GM19468 (cell line): ENCODE data around the gene OR8U1.
"Not testable (repeated sequence)": the region's sequence is repeated elsewhere in the genome, so short reads cannot be mapped to it uniquely, and the experiment has no call there.

Source experiments
- ATAC-seq: cut with Tn5 transposase; IDR thresholded peaks from one replicate; pipeline ENCODE4 v1.9.1; 2021; ENCODE audit warnings: mild to moderate bottlenecking, moderate library complexity, moderate number of reproducible peaks; ENCODE audit not compliant: unreplicated experiment; ENCODE audit errors: extremely low read depth

OR8U1 gene

DNA sequence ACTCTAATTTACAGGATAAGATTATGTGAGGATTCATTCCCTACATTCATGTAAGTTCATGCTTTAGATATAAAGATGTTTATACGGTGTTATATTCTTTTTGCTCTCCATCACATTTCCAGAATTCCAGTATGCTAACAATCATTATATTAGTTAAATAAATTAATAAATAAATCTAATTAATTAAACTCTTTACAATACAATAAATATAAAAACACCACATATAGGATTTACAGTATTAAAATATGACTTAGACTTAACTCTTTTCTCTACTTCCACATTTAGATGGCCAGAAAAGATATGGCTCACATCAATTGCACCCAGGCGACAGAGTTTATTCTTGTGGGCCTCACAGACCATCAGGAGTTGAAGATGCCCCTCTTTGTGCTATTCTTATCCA is at the start of gene OR8U1:
TSS of gene OR8U1 (plus strand) at position 301 of the 400 bp plus-strand sequence. CDS start at position 301, 0 bp downstream.
- no peak for ATAC-seq

DNA sequence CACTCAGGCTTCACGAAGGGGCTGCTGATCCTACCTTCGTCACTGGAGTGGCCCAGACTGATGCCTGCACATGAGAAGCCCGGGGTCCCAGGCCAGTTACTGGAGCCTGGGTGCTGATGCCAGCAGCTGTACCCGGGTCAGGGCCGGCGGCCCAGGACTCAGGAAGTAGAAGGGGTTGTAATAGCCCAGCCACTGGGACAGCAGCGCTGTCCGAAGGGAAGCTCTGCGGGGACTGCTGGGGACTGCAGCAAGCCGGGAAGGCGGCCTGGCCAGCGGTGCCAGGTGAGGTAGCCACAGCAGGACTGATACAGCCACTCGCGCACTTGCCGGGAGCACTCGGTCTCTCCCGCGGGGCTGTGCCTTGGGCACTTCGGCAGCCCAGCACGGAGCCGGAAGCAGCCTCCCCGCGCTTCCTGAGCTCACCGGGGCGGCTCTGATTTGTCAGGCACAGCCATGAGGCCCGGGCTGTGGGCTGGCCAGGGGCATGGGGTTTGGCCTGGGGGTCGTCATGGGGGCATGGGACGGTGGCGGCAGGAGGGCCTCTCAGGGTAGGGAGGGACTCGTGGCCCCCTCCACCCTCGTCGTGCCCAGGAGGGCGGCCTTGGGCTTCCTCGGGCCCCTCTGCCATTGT is 43.4 kb upstream of the OR8U1 start:
- ATAC-seq, result no peak

- ATAC-seq, result no peak
These were observed 42.3 kb upstream of the OR8U1 start for GRCh38 chr11:56333156-56333555.

- ATAC-seq, result no peak
These were observed 35.1 kb upstream of the OR8U1 start for GRCh38 chr11:56340289-56340688.

- no peak for ATAC-seq
These were observed 29.7 kb upstream of the OR8U1 start, which contains the start of gene OR8K1 for GRCh38 chr11:56345739-56346138. Gene OR8K1 (plus strand): TSS chr11:56346039. CDS start chr11:56346039, 0 bp downstream.

DNA sequence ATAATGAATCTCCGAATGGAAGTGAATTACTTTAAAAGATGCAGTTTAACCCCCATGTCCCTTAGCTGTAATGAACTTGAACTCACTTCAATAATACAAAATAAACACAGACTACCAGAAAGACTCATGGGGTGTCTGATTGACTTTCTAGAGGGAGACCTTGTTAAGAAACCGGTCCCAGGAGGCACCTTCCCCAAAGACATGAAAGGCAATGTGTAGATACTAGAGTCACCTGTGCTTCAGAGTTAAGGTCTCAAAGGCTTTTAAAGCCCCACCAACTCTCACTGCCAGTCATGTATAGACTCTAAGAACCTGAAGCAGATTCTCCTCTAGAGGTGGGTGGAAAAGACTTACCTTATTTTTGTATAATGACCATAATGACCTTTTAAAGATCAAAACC is 21.4 kb upstream of the OR8U1 start, which contains the start of gene OR8J1:
TSS of gene OR8J1 (plus strand) at position 301 of the 400 bp plus-strand sequence. CDS start 5,956 bp downstream, outside the sequence.
- ATAC-seq, result no peak

DNA sequence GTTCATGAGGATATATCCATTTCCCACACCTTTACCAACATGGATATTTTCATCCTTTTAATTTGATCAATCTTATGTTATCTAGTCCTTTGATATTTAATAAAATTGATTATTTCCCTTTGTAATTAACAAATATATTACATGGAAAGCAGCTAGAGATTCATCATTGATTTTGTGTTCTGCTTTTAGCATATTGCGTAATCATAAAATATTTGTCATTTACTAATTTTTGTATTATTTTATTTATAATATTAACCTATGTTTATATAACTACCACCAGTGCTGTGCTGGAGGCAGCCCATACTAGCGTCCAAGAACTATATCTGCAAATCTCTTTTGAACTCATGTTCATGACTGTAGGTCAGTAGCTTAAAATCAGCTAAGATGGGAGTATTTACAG is 4.7 kb downstream of the OR8U1 start:
- ATAC-seq, result no peak

- ATAC-seq, result no peak
These were observed 19.0 kb downstream of the OR8U1 start for GRCh38 chr11:56394381-56394780.

DNA sequence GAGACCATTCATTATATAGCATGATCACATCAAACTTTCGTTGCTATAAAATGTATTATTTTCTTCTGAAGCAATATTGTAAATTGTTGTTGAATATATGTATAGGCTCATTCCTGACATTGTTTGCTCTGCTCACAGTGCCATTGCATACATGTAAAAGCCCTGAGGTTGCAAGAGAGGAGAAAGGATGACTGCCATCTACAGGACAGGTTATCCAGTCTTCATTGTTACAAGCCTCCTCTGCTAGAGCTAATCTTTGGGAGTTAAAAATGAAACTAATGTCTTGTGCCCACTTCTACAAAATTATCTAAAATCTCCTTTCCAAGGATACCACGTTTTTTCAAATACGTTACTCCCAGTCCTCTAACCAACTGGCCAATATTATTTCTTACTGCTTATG is 20.6 kb downstream of the OR8U1 start:
- ATAC-seq, result no peak

DNA sequence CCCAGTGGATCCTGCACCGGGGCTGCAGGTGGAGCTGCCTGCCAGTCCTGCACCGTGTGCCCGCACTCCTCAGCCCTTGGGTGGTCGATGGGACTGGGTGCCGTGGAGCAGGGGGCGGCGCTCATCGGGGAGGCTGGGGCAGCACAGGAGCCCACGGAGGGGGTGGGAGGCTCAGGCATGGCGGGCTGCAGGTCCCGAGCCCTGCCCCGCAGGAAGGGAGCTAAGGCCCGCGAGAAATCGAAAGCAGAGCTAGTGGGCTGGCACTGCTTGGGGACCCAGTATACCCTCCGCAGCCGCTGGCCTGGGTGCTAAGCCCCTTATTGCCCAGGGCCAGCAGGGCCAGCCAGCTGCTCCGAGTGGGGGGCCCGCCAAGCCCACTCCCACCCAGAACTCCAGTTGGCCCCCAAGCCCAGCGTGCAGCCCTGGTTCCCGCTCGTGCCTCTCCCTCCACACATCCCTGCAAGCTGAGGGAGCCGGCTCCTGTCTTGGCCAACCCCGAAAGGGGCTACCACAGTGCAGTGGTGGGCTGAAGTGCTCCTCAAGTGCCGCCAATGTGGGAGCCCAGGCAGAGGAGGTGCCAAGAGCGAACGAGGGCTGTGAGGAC is 26.5 kb downstream of the OR8U1 start:
- ATAC-seq, result not testable (repeated sequence)

DNA sequence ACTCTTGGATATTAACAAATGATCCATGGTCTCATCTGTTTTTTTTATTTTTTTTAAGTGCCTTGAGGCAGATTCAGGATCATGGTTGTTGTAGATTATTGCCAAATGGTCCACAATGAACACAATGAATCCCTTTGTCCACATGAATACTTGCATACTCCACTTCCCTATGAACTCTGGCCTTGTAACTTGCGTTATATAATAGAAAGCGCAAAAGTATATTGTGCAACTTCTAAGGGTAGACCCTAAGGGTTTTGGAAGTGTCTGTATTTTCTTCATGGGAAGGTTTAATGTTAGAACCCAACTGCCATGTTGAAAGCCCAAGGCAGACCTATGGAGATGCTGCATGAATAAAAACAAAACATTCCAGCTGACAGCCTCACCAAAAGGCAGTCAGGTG is 29.0 kb downstream of the OR8U1 start:
- ATAC-seq, result no peak

- ATAC-seq, result no peak
These were observed 35.4 kb downstream of the OR8U1 start for GRCh38 chr11:56410801-56411200.

DNA sequence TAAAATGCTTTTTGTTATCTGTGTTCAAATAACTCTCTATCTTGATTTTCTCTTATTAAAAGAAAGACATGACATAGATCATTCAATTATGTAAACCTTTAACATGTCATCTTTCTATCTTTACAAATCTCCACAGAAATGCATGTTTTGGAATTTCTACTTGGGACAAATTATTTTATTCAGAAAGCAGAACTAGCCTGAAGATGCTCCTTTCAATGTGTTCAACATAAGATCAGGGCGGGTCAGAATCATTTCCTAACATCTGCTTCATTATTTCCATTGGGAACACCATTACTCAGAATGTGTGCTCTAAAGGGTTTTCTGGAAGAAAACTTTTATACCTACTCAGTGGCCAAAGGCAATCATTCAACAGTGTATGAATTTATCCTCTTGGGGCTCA is 37.0 kb downstream of the OR8U1 start, which contains the start of gene OR5AL1:
TSS of gene OR5AL1 (plus strand) at position 301 of the 400 bp plus-strand sequence.
- ATAC-seq, result no peak
